GM18951 (cell line): ENCODE measurements around the gene MMP2.

Experiments used
- POLR2A ChIP-seq: IDR thresholded peaks from 4 replicates; pipeline ENCODE4 v1.6.1; 2011; ENCODE audit warnings: mild to moderate bottlenecking; ENCODE audit not compliant: insufficient read length, insufficient read depth; ENCODE audit errors: extremely low read depth
- in situ Hi-C: fragments of 300-500 bp; cut with MboI; formaldehyde crosslinking; loops from one replicate; pipeline ENCODE4 v1.12.0; 2022; ENCODE audit warnings: low sequenced_read_pairs, mixed read lengths, inconsistent platforms; ENCODE audit not compliant: unreplicated experiment

The MMP2 gene

DNA sequence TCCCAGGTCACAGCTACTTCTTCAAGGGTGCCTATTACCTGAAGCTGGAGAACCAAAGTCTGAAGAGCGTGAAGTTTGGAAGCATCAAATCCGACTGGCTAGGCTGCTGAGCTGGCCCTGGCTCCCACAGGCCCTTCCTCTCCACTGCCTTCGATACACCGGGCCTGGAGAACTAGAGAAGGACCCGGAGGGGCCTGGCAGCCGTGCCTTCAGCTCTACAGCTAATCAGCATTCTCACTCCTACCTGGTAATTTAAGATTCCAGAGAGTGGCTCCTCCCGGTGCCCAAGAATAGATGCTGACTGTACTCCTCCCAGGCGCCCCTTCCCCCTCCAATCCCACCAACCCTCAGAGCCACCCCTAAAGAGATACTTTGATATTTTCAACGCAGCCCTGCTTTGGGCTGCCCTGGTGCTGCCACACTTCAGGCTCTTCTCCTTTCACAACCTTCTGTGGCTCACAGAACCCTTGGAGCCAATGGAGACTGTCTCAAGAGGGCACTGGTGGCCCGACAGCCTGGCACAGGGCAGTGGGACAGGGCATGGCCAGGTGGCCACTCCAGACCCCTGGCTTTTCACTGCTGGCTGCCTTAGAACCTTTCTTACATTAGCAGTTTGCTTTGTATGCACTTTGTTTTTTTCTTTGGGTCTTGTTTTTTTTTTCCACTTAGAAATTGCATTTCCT lies 26.5 kb downstream of the MMP2 start:
- in situ Hi-C loops, result no loop called here
- TF ChIP-seq POLR2A, result no peak

DNA sequence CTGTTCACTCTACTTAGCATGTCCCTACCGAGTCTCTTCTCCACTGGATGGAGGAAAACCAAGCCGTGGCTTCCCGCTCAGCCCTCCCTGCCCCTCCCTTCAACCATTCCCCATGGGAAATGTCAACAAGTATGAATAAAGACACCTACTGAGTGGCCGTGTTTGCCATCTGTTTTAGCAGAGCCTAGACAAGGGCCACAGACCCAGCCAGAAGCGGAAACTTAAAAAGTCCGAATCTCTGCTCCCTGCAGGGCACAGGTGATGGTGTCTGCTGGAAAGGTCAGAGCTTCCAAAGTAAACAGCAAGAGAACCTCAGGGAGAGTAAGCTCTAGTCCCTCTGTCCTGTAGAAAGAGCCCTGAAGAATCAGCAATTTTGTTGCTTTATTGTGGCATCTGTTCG lies 27.1 kb downstream of the MMP2 start:
- no peak for TF ChIP-seq POLR2A
- in situ Hi-C loops, result no loop called here

DNA sequence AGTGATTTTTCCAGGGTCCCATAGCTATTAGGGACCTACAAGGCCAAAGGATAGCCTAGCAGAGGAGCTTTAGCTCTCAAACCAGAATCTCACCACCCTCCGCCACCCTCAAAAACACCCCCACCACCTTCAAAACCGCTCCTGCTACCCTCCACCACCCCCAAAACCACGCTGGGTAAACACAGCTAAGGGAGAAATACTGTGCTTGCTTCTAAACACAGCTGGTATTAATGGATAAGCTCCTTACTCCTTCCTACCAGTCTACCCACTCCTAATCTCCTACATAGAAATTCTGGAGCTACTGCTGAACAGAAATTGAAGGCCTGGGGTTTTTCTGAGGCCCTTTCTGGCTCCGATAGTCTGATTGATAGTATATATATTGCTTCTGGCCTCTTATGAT lies 27.7 kb downstream of the MMP2 start:
- no peak for TF ChIP-seq POLR2A
- in situ Hi-C loops, result no loop called here

DNA sequence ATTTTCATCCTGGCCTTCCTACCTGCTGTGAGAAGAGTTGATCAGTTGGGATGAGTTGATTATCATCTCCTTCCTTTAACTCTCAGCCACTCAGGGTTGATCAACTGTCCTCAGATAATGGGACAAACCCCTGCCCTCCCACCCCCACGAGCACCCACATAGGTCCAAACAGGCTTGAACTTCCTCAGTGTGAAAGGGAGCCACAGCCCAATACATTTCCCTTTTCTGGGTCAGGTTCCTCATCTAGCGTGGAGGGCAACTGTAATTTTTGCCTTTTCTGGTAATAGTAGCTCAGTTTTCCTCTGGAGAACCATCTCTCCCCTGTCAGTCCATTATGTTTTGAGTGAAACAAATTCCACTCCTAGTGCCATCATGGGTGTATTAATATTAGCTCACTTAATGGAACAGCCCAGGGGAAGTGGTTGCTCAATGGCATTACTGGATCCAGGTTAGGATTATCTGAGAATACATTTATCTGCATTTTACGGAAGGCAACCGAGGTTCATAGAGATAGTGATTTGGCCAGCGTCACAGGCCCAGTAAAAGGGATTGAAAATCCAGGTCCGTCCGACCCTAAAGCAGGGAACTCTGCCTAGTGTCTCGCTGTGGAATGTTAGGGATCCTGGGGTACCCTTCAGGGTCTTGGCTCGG lies 29.4 kb downstream of the MMP2 start:
- no peak for TF ChIP-seq POLR2A
- in situ Hi-C loops, result no loop called here

DNA sequence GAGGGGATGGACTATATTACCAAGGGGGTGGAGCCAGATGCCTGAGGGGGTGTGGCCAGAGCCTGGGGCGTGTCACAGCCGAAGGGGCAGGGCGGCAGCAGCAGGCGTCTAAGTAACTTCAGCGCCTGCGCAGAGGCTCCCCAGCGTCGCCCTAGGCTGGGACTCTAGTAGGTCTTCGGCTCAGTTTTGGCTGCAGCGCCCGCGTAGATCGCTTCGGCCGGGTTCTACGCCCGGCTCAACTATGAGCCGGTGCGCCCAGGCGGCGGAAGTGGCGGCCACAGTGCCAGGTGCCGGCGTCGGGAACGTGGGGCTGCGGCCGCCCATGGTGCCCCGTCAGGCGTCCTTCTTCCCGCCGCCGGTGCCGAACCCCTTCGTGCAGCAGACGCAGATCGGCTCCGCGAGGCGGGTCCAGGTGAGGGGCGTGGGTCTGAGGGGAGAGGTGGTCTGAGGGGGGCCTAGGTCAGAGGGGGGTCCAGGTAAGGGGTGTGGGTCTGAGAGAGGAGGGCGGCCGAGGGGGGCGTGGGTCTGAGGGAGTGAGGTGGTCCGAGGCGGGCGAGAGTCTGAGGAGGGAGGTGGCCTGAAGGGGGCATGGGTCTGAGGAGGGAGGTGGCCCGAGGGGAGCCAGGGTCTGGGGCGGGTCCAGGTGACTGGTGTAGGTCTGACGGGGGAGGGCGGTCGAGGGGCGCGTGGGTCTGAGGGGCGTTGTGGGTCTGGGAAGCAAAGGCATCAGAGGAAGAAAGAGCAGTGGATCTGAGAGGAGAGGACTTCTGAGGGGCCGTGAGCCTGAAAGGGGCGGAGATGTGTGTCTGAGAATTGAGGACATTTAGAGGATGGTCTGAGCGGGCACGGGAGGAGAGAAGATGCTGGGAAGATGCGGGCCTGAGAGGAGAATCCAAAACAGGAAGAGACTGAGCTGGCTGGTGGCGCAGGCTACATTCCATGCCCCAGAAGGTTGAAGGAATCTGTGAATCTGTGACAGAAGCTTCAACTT lies 30.2 kb downstream of the MMP2 start, which contains the start of gene LPCAT2:
Gene LPCAT2, plus strand, starts transcription at position 132 of the 991 bp plus-strand sequence. Its CDS starts 110 bp downstream, at position 242.
- no peak for TF ChIP-seq POLR2A
- in situ Hi-C loops, result no loop called here

DNA sequence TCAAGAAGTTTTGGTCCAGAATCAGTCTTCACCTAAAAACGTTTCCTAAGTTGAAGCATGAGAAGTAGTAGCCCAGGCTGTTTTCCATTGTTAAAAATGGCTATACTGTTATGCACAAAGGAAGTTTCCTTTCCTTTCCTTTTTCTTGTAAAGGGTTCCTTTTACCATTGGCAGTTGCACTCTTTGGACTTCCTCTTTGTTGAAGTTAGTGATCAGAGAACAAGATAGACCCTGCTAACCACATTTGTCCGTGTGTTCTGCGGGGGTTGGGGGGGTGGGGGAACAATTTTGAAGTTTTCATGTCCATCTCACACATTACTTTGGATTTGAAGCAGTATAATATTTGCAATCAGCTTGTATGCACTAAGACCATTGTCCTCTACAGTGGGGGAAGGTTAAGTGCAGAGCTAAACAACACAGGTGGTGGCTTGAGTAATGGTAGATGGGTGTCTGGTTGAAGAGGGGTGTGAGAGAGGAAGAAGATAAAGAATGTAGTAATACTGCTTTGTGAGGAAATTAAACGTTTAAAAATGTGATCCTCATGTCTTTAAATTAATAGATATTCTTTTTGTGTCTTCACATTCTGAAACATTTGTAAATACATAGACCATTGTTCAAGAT lies 31.3 kb downstream of the MMP2 start:
- in situ Hi-C loops, result no loop called here
- TF ChIP-seq POLR2A, result no peak

DNA sequence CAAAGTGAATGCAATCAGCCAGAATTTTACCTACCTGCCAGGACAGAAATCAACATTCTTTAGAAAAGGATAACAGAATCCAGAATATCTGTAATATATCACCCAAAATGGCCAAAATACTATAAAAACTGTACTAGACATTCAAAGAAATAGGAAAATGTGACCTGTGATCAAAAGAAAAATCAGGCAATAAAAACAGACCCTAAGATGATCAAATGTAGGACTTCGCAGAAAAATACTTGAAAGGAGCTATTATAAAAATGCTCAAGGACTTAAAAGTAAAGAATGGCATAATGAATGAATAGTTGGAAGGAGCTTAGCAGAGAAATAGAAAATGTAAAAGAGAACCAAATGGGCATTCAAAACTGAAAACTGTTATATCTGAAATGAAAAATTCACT lies 33.9 kb downstream of the MMP2 start:
- TF ChIP-seq POLR2A, result no peak

DNA sequence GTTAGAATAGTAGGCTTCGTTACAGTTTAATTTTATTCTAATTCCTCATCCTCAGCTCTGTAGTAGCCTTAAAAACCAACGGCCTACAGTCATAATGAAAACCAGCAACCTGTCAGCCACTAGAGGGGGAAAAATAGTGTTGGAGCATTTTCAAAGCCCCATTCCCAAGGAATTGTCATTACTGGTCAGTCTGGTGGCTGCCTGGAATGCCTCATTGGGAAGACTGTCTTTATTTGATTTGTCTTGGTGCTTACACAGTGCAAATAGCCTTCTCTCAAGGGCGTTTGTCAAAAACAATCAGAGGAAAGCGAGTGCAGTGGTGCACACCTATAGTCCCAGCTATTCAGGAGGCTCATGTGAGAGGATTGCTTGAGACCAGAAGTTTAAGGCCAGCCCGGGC lies 34.6 kb downstream of the MMP2 start:
- in situ Hi-C loops, result no loop called here
- no peak for TF ChIP-seq POLR2A

More for the DNA sequence above, 33.9 kb downstream of the MMP2 start:
- in situ Hi-C loops, result no loop called here

DNA sequence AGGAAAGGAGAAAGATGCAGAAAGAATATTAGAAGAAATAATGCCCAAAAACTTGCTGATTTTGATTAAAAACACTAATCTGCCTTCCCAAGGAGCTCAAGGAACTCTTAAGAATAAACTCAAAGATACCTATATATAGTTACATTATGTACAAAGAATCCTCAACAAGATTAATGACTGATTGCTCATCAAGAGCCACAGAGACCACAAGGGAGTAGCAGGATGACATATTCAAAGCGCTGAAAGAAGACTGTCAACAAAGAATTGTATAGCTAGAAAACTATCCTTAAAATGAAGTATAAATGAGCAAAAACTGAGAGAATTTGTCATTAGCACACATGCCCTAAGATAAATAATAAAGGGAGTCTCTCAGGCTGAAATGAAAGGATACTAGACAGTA lies 36.1 kb downstream of the MMP2 start:
- TF ChIP-seq POLR2A, result no peak

DNA sequence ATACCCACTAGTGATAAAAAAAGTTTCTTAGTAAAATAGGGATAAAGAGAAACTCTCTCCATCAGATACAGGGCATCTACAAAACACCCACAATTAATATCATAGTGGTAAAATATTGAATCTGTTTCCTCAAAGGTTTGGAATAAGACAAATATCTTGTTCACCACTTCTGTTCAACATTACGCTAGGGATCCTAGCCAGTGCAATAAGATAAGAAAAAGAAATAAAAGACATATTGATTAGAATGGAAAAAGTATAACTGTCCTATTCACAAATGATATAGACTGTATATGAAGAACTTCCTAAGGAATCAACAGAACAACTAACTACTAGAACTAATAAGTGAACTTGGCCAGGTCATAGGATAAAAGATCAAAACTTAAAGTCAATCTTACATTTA lies 42.8 kb downstream of the MMP2 start:
- in situ Hi-C loops, result no loop called here

More for the DNA sequence above, 36.1 kb downstream of the MMP2 start:
- in situ Hi-C loops, result no loop called here

DNA sequence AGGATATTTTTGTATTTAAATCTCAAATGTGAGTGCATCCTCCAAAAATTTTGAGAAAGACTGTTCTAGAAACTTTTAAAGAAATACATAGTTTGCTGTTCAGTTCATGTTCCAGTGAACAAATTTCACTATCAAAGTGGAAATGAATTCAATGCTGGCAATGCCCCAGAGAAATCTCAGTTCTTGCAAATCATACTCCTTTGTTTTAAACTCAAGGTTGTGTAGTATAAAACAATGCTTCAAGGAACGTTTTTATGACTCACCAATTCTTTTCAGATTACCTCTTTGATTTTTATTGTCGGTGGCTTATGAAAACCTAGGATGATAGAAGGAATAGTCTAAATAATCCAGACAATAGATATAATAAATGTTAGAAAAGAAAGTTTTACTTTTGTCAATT lies 47.4 kb downstream of the MMP2 start:
- TF ChIP-seq POLR2A, result no peak
- in situ Hi-C loops, result no loop called here

More for the DNA sequence above, 42.8 kb downstream of the MMP2 start:
- TF ChIP-seq POLR2A, result no peak

DNA sequence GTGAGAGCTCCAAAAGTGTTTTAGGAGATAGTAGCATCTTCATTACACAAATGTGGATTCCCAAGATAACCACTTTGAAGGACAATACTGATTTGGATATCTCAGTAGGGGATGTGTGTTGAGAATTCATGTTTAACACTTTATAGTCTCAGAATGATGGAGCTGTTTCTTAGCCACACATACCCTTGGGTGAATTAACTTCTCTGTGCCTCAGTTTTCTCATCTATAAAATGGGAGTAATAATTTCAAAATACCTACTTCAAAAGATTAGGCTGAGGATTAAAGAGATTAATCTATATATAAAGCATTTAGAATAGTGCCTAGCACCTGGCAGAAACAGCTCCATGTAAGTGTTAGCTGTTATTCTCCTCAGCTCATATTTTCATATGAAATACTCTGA lies 48.9 kb downstream of the MMP2 start:
- TF ChIP-seq POLR2A, result no peak
- in situ Hi-C loops, result no loop called here

DNA sequence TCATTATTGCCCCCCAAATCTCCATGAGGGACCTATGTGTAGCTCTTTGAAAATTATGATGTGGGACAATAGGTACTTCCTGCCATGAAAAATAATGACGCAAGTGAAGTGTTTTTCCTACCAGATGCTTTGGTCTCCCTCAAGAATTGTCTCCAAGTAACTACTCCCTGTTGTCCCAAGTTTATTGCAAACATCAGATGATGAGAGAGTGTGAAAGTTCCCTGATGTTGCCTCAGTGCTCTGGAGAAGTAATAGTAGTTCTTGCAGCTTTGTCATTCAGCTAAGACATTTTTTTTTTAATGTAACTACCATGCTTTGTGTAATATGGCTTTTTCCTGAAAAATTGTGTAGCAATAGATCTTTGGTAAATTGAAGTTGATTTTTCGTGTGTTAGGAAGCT lies 50.0 kb downstream of the MMP2 start:
- no peak for TF ChIP-seq POLR2A
- in situ Hi-C loops, result no loop called here
